ENCODE results near the gene GPR137B.
"Not testable (repeated sequence)": the region's sequence is repeated elsewhere in the genome, so short reads cannot be mapped to it uniquely, and the experiment has no call there.

Gene GPR137B

GRCh38 chr1:236147068-236147467, 4.7 kb downstream of the GPR137B start:
- DNase-seq = no peak

- DNase-seq = no peak
These were observed 5.5 kb downstream of the GPR137B start for GRCh38 chr1:236147521-236148469.

GRCh38 chr1:236148470-236148845, 6.1 kb downstream of the GPR137B start:
- no peak for DNase-seq

GRCh38 chr1:236149003-236149595, 6.8 kb downstream of the GPR137B start:
- DNase-seq = no peak

- DNase-seq = no peak
These were observed 7.4 kb downstream of the GPR137B start for GRCh38 chr1:236149696-236150228.

GRCh38 chr1:236150311-236150955, 8.1 kb downstream of the GPR137B start:
- no peak for DNase-seq

- no peak for DNase-seq
These were observed 8.6 kb downstream of the GPR137B start for GRCh38 chr1:236150986-236151385.

GRCh38 chr1:236151739-236152424, 9.5 kb downstream of the GPR137B start:
- no peak for DNase-seq

- no peak for DNase-seq
These were observed 11.8 kb downstream of the GPR137B start for GRCh38 chr1:236154126-236154525.

GRCh38 chr1:236154671-236155398, 12.5 kb downstream of the GPR137B start:
- no peak for DNase-seq

GRCh38 chr1:236155399-236155767, 13.0 kb downstream of the GPR137B start:
- no peak for DNase-seq

- no peak for DNase-seq
These were observed 13.6 kb downstream of the GPR137B start for GRCh38 chr1:236155841-236156503.

GRCh38 chr1:236156512-236157208, 14.3 kb downstream of the GPR137B start:
- DNase-seq = peak; percentile 60

- DNase-seq = not testable (repeated sequence)
These were observed 15.7 kb downstream of the GPR137B start for GRCh38 chr1:236158072-236158471.

GRCh38 chr1:236158719-236159118, 16.4 kb downstream of the GPR137B start:
- no peak for DNase-seq

GRCh38 chr1:236159704-236160539, 17.6 kb downstream of the GPR137B start:
- DNase-seq = no peak

GRCh38 chr1:236160540-236161127, 18.3 kb downstream of the GPR137B start:
- no peak for DNase-seq

GRCh38 chr1:236161230-236161629, 18.9 kb downstream of the GPR137B start:
- DNase-seq = no peak

- not testable (repeated sequence) for DNase-seq
These were observed 19.4 kb downstream of the GPR137B start for GRCh38 chr1:236161755-236162154.

Data from RPMI8226 (cell line).